K562 (cell line): Measurements from ENCODE around the gene ANTKMT. TPM values are rescaled to one million over a fixed set of nuclear protein-coding genes. Genes with fewer than 3 reads are reported as not detected.
A peak's percentile ranks its signal among the peaks of the same experiment; 100 is the strongest.

Experiments used
- ATF1 ChIP-seq, 2 experiments: fragments of 450-650 bp in 1 of 2; IDR thresholded peaks; 2 replicates each; pipeline ENCODE4 v1.6.1; 2016; ENCODE audit warnings: missing compliant biosample characterization in 1 of 2, missing genetic modification characterization in 1 of 2
- ATF2 ChIP-seq: sonication (generic); formaldehyde crosslinking; IDR thresholded peaks from 2 replicates; pipeline ENCODE4 v1.8.1; 2022; ENCODE audit warnings: missing genetic modification reagents
- BHLHE40 ChIP-seq: IDR thresholded peaks from 2 replicates; pipeline ENCODE4 v1.6.1; 2011; ENCODE audit warnings: low read length, improper control_type of control experiment
- CBX2 ChIP-seq: fragments of 200-600 bp; sonication (generic); IDR thresholded peaks from one replicate; pipeline ENCODE4 v1.6.1; 2012; ENCODE audit warnings: mild to moderate bottlenecking, low read length, inconsistent platforms; ENCODE audit not compliant: insufficient read depth, poor library complexity, severe bottlenecking
- CTCFL ChIP-seq: IDR thresholded peaks from 2 replicates; pipeline ENCODE4 v1.6.1; 2011; ENCODE audit warnings: borderline replicate concordance, low read depth, mild to moderate bottlenecking, moderate library complexity, low read length; ENCODE audit not compliant: insufficient read depth, poor library complexity, severe bottlenecking
- EP400 ChIP-seq: fragments of 450-650 bp; IDR thresholded peaks from 2 replicates; pipeline ENCODE4 v1.6.1; 2017; ENCODE audit warnings: antibody characterized with exemption, mild to moderate bottlenecking, moderate library complexity
- GTF2F1 ChIP-seq: IDR thresholded peaks from 2 replicates; pipeline ENCODE4 v1.6.1; 2011; ENCODE audit warnings: low read depth, low read length, improper control_type of control experiment
- IRF1 ChIP-seq: sonication (generic); formaldehyde crosslinking; IDR thresholded peaks from 2 replicates; pipeline ENCODE4 v1.8.0; 2022; ENCODE audit warnings: missing genetic modification reagents, mild to moderate bottlenecking, borderline replicate concordance
- KAT8 ChIP-seq: fragments of 450-650 bp; IDR thresholded peaks from 2 replicates; pipeline ENCODE4 v1.6.1; 2016; ENCODE audit warnings: low read depth, mild to moderate bottlenecking
- KDM5B ChIP-seq: fragments of 200-600 bp; sonication (generic); IDR thresholded peaks from 2 replicates; pipeline ENCODE4 v1.6.1; 2012; ENCODE audit warnings: low read depth, mild to moderate bottlenecking, moderate library complexity, low read length, control low read depth, inconsistent platforms; ENCODE audit not compliant: insufficient replicate concordance
- KLF13 ChIP-seq: fragments of 450-650 bp; IDR thresholded peaks from 2 replicates; pipeline ENCODE4 v1.6.1; 2016; ENCODE audit warnings: missing genetic modification characterization, low read depth, mild to moderate bottlenecking, missing compliant biosample characterization, moderate library complexity, borderline replicate concordance
- MEF2D ChIP-seq: conservative IDR thresholded peaks from 2 replicates; pipeline ENCODE4 v1.6.1; 2016; ENCODE audit warnings: low read depth, missing genetic modification characterization, missing compliant biosample characterization
- NONO ChIP-seq, 2 experiments: fragments of 200-400 bp in 1 of 2; fragments of 450-650 bp in 1 of 2; formaldehyde crosslinking in 1 of 2; IDR thresholded peaks; 2 replicates each; pipeline ENCODE4 v1.6.1; 2017; ENCODE audit warnings: low read depth in 2 of 2, mild to moderate bottlenecking in 2 of 2, moderate library complexity in 2 of 2, low read length in 1 of 2
- NR0B1 ChIP-seq: fragments of 450-650 bp; IDR thresholded peaks from one replicate; pipeline ENCODE4 v1.6.1; 2018; ENCODE audit warnings: mild to moderate bottlenecking, moderate library complexity; ENCODE audit not compliant: partially characterized antibody
- PCBP1 ChIP-seq: fragments of 200-400 bp; formaldehyde crosslinking; IDR thresholded peaks from 2 replicates; pipeline ENCODE4 v1.6.1; 2018; ENCODE audit warnings: mild to moderate bottlenecking, low read depth, low read length; ENCODE audit not compliant: poor library complexity, severe bottlenecking
- PCBP2 ChIP-seq: fragments of 200-400 bp; formaldehyde crosslinking; IDR thresholded peaks from 2 replicates; pipeline ENCODE4 v1.6.1; 2018; ENCODE audit warnings: low read length, low read depth, mild to moderate bottlenecking, moderate library complexity; ENCODE audit not compliant: poor library complexity, severe bottlenecking
- RBM22 ChIP-seq: fragments of 200-400 bp; formaldehyde crosslinking; IDR thresholded peaks from 2 replicates; pipeline ENCODE4 v1.6.1; 2018; ENCODE audit warnings: low read length, low read depth; ENCODE audit not compliant: poor library complexity, severe bottlenecking
- SMAD2 ChIP-seq: fragments of 150-350 bp; IDR thresholded peaks from 2 replicates; pipeline ENCODE4 v1.6.1; 2014; ENCODE audit warnings: low read depth, mild to moderate bottlenecking, low read length
- SP2 ChIP-seq: IDR thresholded peaks from 2 replicates; pipeline ENCODE4 v1.6.1; 2011; ENCODE audit warnings: mild to moderate bottlenecking, low read depth, low read length, moderate library complexity; ENCODE audit not compliant: poor library complexity, severe bottlenecking; ENCODE audit errors: extremely low read depth
- ZNF384 ChIP-seq: IDR thresholded peaks from 2 replicates; pipeline ENCODE4 v1.6.1; 2012; ENCODE audit warnings: low read depth, low read length, improper control_type of control experiment
- ZNF551 ChIP-seq: fragments of 250-450 bp; sonication (Bioruptor Pico); IDR thresholded peaks from 2 replicates; pipeline ENCODE4 v1.5.0; 2021; ENCODE audit warnings: mild to moderate bottlenecking, moderate library complexity
- polyA plus RNA-seq, 8 experiments: library from polyadenylated mRNA; depleted of rRNA in 4 of 8; stranded (reverse) in 5 of 8; unstranded in 3 of 8; fragments of >200 nt; fragmentation: Nextera tagmentation in 2 of 8; fragmentation: Illumina TruSeq in 1 of 8; extraction: Ambion mirVana in 2 of 8; extraction: Trizol in 1 of 8; gene quantifications; 2 replicates each; pipeline versions ENCODE4 v1.2.1 to v1.2.3, GENCODE V29; 2011 to 2014; ENCODE audit warnings: inconsistent platforms in 1 of 8, missing spikeins in 1 of 8
- total RNA-seq, 7 experiments: library from RNA; depleted of rRNA in 6 of 7; stranded (reverse); fragments of >200 nt in 6 of 7; fragmentation: Illumina TruSeq in 2 of 7; extraction: Trizol in 2 of 7; gene quantifications; 2 replicates each; pipeline versions ENCODE4 v1.2.1 to v1.2.3, GENCODE V29; 2011 to 2021; ENCODE audit warnings: low replicate concordance in 1 of 7

Gene ANTKMT
- total and polyA plus RNA-seq, 9 of the 15 experiments (the other 6 are each of a cell fraction or from before 2014, with no cell fraction given) = 0.58 to 217 (median 19.1) TPM

GRCh38 chr16:740764-741505 is 20.0 kb downstream of the ANTKMT start, which contains the start of gene CIAO3 (continued):
- no peak for TF ChIP-seq RBM22
- TF ChIP-seq IRF1 = no peak
- no peak for TF ChIP-seq NR0B1
- no peak for TF ChIP-seq GTF2F1
- peak; percentile 100 for TF ChIP-seq CTCFL
- peak; percentile 89 for TF ChIP-seq ATF1 (CRISPR knock-in tag; IDR thresholded peaks at IDR 0.05)
- TF ChIP-seq ATF1 (tag; IDR thresholded peaks at IDR 0.05) = peak; percentile 95
- 0 out of 2 replicates have a peak, but pooled peaks have one; percentile 6 for TF ChIP-seq ZNF384
- no peak for TF ChIP-seq KAT8
- TF ChIP-seq NONO (IDR thresholded peaks at IDR 0.05; ENCODE audit: low read depth in 2 of 2, low read length in 1 of 2) = peak in 1 of 2 experiments; percentile 73; a peak in 3 of 4 replicates
- TF ChIP-seq PCBP2 = no peak
- no peak for TF ChIP-seq SMAD2
- peak; percentile 54; the same call in 1 of the 2 replicates for TF ChIP-seq BHLHE40
- peak; percentile 90 for TF ChIP-seq ATF2 (CRISPR knock-in tag)
- peak; percentile 71; the same call in 1 of the 2 replicates for TF ChIP-seq EP400
- no peak for TF ChIP-seq CBX2
- no peak for TF ChIP-seq ZNF551 (CRISPR knock-in tag)
- no peak for TF ChIP-seq SP2
- peak; percentile 78 for TF ChIP-seq KDM5B
- TF ChIP-seq MEF2D (tag) = no peak
- TF ChIP-seq PCBP1 = peak; percentile 68
- peak; percentile 99 for TF ChIP-seq KLF13
